SH-SY5Y (cell line): ENCODE results near the gene TMEM123.

Experiments used
- GATA2 ChIP-seq: IDR thresholded peaks from 2 replicates; pipeline ENCODE4 v1.6.1; 2011; ENCODE audit warnings: mild to moderate bottlenecking, low read depth, low read length
- GATA3 ChIP-seq: IDR thresholded peaks from 2 replicates; pipeline ENCODE4 v1.6.1; 2011; ENCODE audit warnings: low read depth, mild to moderate bottlenecking, low read length, moderate library complexity

- TF ChIP-seq GATA2 (no peak), GATA3 (no peak)
These were observed 34.6 kb upstream of the TMEM123 start for GRCh38 chr11:102487214-102487613.
